Osteocyte (in vitro differentiated cells): ENCODE data around the gene RIMKLB. TPM values are rescaled to one million over a fixed set of nuclear protein-coding genes. Genes with fewer than 3 reads are reported as not detected.

Experiments
- DNase-seq: peaks from one replicate; pipeline ENCODE4 v3.0.0; 2021; ENCODE audit warnings: mixed read lengths; ENCODE audit not compliant: unreplicated experiment; ENCODE audit errors: extremely low spot score
- H3K27ac Mint-ChIP-seq: one replicate; pipeline ENCODE4 v1.8.0; 2021; ENCODE audit warnings: mild to moderate bottlenecking, mixed read lengths; ENCODE audit not compliant: unreplicated experiment
- H3K27me3 Mint-ChIP-seq: one replicate; pipeline ENCODE4 v1.8.0; 2021; ENCODE audit warnings: mixed read lengths; ENCODE audit not compliant: unreplicated experiment
- H3K36me3 Mint-ChIP-seq: one replicate; pipeline ENCODE4 v1.8.0; 2021; ENCODE audit warnings: mixed read lengths; ENCODE audit not compliant: unreplicated experiment
- H3K4me1 Mint-ChIP-seq: one replicate; pipeline ENCODE4 v1.8.0; 2021; ENCODE audit warnings: mixed read lengths; ENCODE audit not compliant: unreplicated experiment
- H3K4me3 Mint-ChIP-seq: one replicate; pipeline ENCODE4 v1.8.0; 2021; ENCODE audit warnings: mild to moderate bottlenecking, moderate library complexity, mixed read lengths; ENCODE audit not compliant: unreplicated experiment
- H3K9me3 Mint-ChIP-seq: one replicate; pipeline ENCODE4 v1.8.0; 2021; ENCODE audit warnings: mixed read lengths; ENCODE audit not compliant: unreplicated experiment
- total RNA-seq: library from RNA; stranded (reverse); gene quantifications from 2 replicates; pipeline ENCODE4 v1.2.1, GENCODE V29; 2021
- TF ChIP-seq, protein P1 (sequence below): fragments of 200-600 bp; sonication (generic); IDR thresholded peaks from 2 replicates; pipeline ENCODE4 v1.5.0; 2021; ENCODE audit warnings: antibody characterized with exemption, mild to moderate bottlenecking, moderate library complexity

The RIMKLB gene
- total RNA-seq, 1 donor from 2014 or later: 32.5 TPM

DNA sequence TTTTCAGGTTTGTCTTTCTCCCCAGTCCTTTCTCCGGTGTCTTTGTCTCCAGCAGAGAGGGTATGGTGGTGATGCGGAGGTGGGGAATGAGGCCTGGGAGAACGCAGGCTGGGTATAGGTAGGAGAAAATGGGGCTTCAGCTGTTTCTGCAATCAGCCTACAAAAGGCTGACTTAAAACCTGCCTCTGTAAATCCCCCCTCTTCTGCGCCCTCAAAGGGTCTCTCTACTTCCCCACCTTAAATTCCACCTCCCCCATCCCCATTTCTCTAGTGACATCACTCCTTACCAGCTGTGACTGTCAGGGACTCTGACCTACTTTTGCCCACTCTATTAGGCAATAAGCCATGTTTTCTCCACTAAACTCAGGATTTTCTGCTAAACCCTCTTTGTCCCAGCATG is 8.1 kb upstream of the RIMKLB start:
- Mint-ChIP-seq H3K27me3 (peaks cover 3% of the 10 kb centered on the region), H3K4me1 (peaks cover 14% of the 10 kb centered on the region), H3K4me3 (no peak overlapping the region), H3K9me3 (no peaks in the 10 kb centered on the region), H3K27ac (no peak overlapping the region), H3K36me3 (no peaks in the 10 kb centered on the region)
- TF ChIP-seq, protein P1, sequence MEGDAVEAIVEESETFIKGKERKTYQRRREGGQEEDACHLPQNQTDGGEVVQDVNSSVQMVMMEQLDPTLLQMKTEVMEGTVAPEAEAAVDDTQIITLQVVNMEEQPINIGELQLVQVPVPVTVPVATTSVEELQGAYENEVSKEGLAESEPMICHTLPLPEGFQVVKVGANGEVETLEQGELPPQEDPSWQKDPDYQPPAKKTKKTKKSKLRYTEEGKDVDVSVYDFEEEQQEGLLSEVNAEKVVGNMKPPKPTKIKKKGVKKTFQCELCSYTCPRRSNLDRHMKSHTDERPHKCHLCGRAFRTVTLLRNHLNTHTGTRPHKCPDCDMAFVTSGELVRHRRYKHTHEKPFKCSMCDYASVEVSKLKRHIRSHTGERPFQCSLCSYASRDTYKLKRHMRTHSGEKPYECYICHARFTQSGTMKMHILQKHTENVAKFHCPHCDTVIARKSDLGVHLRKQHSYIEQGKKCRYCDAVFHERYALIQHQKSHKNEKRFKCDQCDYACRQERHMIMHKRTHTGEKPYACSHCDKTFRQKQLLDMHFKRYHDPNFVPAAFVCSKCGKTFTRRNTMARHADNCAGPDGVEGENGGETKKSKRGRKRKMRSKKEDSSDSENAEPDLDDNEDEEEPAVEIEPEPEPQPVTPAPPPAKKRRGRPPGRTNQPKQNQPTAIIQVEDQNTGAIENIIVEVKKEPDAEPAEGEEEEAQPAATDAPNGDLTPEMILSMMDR: no peak
- DNase-seq: no peak

DNA sequence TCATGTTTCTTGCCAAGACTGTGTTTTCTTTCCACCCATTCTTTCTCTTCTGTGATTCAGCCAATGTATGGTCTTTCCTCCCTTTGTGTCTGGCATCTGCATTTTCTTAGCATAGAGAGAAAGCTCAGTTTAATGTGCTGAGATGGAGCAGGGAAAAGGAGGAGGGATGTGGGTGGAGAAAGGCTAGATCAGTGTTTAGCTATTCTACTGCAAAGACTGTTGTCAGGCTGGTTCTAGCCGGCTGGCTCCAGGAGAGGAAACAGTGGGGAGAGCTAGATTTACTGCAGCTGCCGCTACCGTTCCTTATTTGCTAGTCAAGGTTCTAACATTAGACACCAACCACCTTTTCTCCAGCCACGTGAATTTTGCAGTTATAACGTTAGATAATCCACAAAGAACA is 5.2 kb upstream of the RIMKLB start:
- Mint-ChIP-seq H3K27ac (peak overlapping the region; percentile 38), H3K4me1 (peaks cover 23% of the 10 kb centered on the region), H3K4me3 (no peak overlapping the region), H3K27me3 (no peaks in the 10 kb centered on the region), H3K9me3 (no peaks in the 10 kb centered on the region), H3K36me3 (no peaks in the 10 kb centered on the region)
- TF ChIP-seq, protein P1: no peak
- no peak for DNase-seq

DNA sequence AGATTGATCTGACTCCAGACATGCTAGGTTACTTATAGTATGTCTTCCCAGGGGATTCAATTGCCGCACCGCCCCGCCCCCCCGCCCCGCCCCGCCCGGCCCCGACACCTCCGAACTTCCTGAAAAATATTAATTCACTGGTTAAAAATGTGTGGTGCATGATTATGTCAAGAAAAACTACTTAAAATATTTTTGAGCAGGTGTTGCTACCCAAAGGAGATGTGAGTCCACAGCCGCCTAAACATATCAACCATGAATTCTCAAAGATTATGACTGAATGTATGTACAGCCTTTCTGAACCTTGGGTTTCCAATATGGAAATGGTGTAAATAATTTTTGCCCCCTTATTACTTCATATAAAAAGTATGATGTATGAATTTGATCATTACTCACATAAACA is 2.7 kb upstream of the RIMKLB start:
- TF ChIP-seq, protein P1: no peak

DNA sequence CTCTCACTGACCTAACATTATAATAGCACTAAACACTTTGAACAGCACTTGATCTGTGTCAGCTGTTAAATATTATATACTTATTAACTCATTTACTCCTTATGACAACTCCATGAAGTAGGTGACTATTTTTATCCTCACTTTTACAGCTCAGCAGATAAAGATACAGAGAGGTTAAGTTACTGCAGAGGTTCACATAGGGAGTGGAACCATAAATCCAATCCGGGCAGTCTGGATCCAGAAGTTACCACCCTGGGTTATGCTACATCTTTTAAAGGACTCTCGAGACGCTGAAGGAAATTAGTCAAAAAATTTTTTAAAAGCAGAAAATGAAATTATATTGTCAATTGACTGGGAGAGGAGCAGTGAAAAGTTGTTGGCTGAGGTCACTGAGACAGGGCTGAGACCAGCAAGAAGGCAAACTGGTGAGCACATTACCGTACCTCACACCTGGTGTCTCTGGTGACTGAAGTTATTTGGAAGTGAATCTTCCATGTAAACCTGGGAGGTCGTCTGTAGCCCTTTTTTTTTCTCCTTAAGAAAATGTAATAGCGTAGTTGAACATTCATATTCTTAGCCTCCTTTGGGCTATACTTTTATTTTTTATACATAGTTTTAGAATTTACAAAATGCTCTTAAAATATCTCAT is 1.2 kb upstream of the RIMKLB start:
- H3K4me3 Mint-ChIP-seq: peak overlapping the region; percentile 94
- H3K36me3 Mint-ChIP-seq: no peaks in the 10 kb centered on the region
- H3K27me3 Mint-ChIP-seq: no peaks in the 10 kb centered on the region
- TF ChIP-seq, protein P1: no peak
- H3K27ac Mint-ChIP-seq: peak overlapping the region; percentile 90
- H3K9me3 Mint-ChIP-seq: no peaks in the 10 kb centered on the region
- H3K4me1 Mint-ChIP-seq: peaks cover 44% of the 10 kb centered on the region
- DNase-seq: no peak

More for the DNA sequence above, 2.7 kb upstream of the RIMKLB start:
- H3K9me3 Mint-ChIP-seq: no peaks in the 10 kb centered on the region
- H3K27me3 Mint-ChIP-seq: no peaks in the 10 kb centered on the region
- H3K27ac Mint-ChIP-seq: no peak overlapping the region
- no peak for DNase-seq
- peaks cover 31% of the 10 kb centered on the region for H3K4me1 Mint-ChIP-seq
- H3K36me3 Mint-ChIP-seq: no peaks in the 10 kb centered on the region
- H3K4me3 Mint-ChIP-seq: no peak overlapping the region

DNA sequence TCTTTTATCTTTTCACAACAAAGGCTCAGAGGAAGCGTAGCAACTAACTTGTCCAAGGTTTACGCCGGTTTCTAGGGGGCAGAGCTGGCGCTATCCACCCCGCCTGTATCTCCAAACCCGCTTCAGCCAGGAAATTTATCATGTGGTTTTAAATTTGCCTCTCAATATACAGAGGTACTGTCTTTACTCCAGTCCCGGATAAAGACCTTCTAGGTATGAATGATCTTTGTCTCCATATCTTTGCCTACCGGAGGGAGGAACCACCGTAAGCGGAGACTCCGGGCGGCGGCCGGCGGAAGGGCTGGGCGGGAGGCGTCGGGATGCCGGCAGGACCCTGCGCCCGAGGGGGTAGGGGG is 693 bp upstream of the RIMKLB start:
- DNase-seq: no peak

More for the DNA sequence above, 693 bp upstream of the RIMKLB start:
- Mint-ChIP-seq H3K36me3 (no peaks in the 10 kb centered on the region), H3K4me1 (peaks cover 47% of the 10 kb centered on the region), H3K9me3 (no peaks in the 10 kb centered on the region), H3K27ac (peak overlapping the region; percentile 90), H3K4me3 (peak overlapping the region; percentile 94), H3K27me3 (no peaks in the 10 kb centered on the region)
- TF ChIP-seq, protein P1: no peak
